ENCODE data around the gene SEC24A. TPM values are rescaled to one million over a fixed set of nuclear protein-coding genes. Genes with fewer than 3 reads are reported as not detected.
"Not testable (repeated sequence)": the region's sequence is repeated elsewhere in the genome, so short reads cannot be mapped to it uniquely, and the experiment has no call there.

Gene SEC24A
- total RNA-seq, 2 donors from 2014 or later: 28.2 to 32.9 TPM

DNA sequence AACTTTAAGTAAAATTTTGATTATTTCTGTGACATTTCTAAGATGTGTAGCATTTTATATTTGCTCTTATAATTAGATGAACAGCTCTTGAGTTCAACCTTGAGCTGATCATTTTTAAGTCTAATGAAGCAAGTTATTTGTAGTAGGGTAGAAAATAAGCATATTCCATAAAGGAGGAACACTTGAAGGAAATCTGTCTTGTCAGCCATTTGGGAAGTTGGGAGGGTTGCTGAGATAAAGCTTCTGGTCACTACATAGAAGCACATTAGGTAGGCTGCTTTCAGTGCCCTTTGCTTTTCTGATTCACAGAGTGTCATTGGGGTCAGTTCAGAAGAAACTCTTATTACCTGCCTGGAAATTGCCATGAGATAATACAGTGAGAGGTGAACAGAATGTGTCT, 44.1 kb downstream of the SEC24A start:
- H3K27me3 ChIP-seq (replicated peaks; ENCODE audit: insufficient read depth): no peaks in the 10 kb centered on the region
- no peak overlapping the region for H3K4me3 ChIP-seq
- H3K36me3 ChIP-seq: peaks cover 36% of the 10 kb centered on the region
- no peak overlapping the region for H3K27ac ChIP-seq
- no peaks in the 10 kb centered on the region for H3K4me1 ChIP-seq (ENCODE audit: control insufficient read depth in 1 of 2, low read depth in 2 of 2)
- ATAC-seq (ENCODE audit: insufficient number of reproducible peaks, low FRiP score, low read depth) (no peak), DNase-seq (ENCODE audit: low spot score) (no peak)
- H3K9me3 ChIP-seq: no peaks in the 10 kb centered on the region
- TF ChIP-seq, protein P1, sequence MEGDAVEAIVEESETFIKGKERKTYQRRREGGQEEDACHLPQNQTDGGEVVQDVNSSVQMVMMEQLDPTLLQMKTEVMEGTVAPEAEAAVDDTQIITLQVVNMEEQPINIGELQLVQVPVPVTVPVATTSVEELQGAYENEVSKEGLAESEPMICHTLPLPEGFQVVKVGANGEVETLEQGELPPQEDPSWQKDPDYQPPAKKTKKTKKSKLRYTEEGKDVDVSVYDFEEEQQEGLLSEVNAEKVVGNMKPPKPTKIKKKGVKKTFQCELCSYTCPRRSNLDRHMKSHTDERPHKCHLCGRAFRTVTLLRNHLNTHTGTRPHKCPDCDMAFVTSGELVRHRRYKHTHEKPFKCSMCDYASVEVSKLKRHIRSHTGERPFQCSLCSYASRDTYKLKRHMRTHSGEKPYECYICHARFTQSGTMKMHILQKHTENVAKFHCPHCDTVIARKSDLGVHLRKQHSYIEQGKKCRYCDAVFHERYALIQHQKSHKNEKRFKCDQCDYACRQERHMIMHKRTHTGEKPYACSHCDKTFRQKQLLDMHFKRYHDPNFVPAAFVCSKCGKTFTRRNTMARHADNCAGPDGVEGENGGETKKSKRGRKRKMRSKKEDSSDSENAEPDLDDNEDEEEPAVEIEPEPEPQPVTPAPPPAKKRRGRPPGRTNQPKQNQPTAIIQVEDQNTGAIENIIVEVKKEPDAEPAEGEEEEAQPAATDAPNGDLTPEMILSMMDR (IDR thresholded peaks at IDR 0.05): no peak

- ATAC-seq (ENCODE audit: insufficient number of reproducible peaks, low FRiP score, low read depth) (no peak), DNase-seq (ENCODE audit: low spot score) (no peak)
- Histone ChIP-seq H3K27ac (no peak overlapping the region), H3K4me1 (ENCODE audit: control insufficient read depth in 1 of 2, low read depth in 2 of 2) (no peaks in the 10 kb centered on the region), H3K36me3 (peaks cover 38% of the 10 kb centered on the region), H3K4me3 (no peak overlapping the region), H3K27me3 (replicated peaks; ENCODE audit: insufficient read depth) (no peaks in the 10 kb centered on the region), H3K9me3 (no peaks in the 10 kb centered on the region)
- TF ChIP-seq, protein P1 (IDR thresholded peaks at IDR 0.05): no peak
These were observed 59.7 kb downstream of the SEC24A start for GRCh38 chr5:134708301-134708700.

- no peaks in the 10 kb centered on the region for H3K9me3 ChIP-seq
These were observed 65.5 kb downstream of the SEC24A start for GRCh38 chr5:134714120-134714519.

DNA sequence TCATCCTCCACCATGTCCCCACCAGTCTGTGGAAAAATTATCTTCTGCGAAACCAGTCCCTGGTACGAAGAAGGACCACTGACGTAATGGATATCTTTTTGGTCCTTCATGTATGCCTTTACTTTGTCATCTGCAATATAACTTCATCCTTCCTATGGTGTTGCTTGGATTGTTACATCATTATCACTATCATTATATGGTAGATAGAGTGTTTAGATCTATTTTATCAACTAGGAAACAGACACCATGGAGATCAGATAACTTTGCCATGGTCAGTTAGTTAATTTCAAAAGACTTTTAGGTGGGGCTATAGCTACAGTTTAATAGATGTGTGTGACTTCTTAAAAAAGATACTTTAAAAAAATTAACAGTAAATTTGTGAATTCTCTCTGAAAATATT, 66.0 kb downstream of the SEC24A start:
- no peaks in the 10 kb centered on the region for H3K9me3 ChIP-seq
- ATAC-seq (ENCODE audit: insufficient number of reproducible peaks, low FRiP score, low read depth) (no peak), DNase-seq (ENCODE audit: low spot score) (no peak)
- no peaks in the 10 kb centered on the region for H3K4me1 ChIP-seq (ENCODE audit: control insufficient read depth in 1 of 2, low read depth in 2 of 2)
- peaks cover 25% of the 10 kb centered on the region for H3K36me3 ChIP-seq
- TF ChIP-seq, protein P1 (IDR thresholded peaks at IDR 0.05): no peak
- H3K27me3 ChIP-seq (replicated peaks; ENCODE audit: insufficient read depth): no peaks in the 10 kb centered on the region
- H3K27ac ChIP-seq: no peak overlapping the region
- no peak overlapping the region for H3K4me3 ChIP-seq

More at GRCh38 chr5:134714120-134714519, 65.5 kb downstream of the SEC24A start:
- H3K27me3 ChIP-seq (replicated peaks; ENCODE audit: insufficient read depth): no peaks in the 10 kb centered on the region
- no peak overlapping the region for H3K27ac ChIP-seq
- no peak overlapping the region for H3K4me3 ChIP-seq
- ATAC-seq (ENCODE audit: insufficient number of reproducible peaks, low FRiP score, low read depth) (no peak), DNase-seq (ENCODE audit: low spot score) (no peak)
- TF ChIP-seq, protein P1 (IDR thresholded peaks at IDR 0.05): no peak
- H3K4me1 ChIP-seq (ENCODE audit: control insufficient read depth in 1 of 2, low read depth in 2 of 2): no peaks in the 10 kb centered on the region
- H3K36me3 ChIP-seq: peaks cover 28% of the 10 kb centered on the region

- not testable (repeated sequence) for H3K4me3 ChIP-seq; H3K27ac ChIP-seq; H3K9me3 ChIP-seq; ATAC-seq (ENCODE audit: insufficient number of reproducible peaks, low FRiP score, low read depth); H3K4me1 ChIP-seq (ENCODE audit: control insufficient read depth in 1 of 2, low read depth in 2 of 2); H3K27me3 ChIP-seq (replicated peaks; ENCODE audit: insufficient read depth); DNase-seq (ENCODE audit: low spot score)
- H3K36me3 ChIP-seq: peaks cover 20% of the 10 kb centered on the region
These were observed 66.9 kb downstream of the SEC24A start for GRCh38 chr5:134715466-134715865.

DNA sequence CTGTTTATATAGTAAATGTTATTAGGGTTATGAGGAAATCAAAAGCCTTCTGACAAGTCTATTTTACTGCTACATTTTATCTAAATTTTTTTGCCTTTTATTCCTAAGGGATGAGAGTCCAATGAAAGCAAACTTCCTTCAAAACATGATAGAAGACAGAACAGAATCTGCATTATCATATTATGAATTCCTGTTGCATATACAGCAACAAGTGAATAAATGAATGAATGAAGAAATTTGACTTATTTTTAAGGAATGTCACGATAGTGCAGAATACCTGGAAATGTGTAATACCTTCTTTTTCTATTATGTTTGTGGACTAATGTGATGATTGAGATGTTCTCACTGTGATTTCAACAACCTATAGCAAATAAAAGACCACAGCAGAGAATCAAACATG, 76.3 kb downstream of the SEC24A start:
- Histone ChIP-seq H3K4me1 (ENCODE audit: control insufficient read depth in 1 of 2, low read depth in 2 of 2) (no peaks in the 10 kb centered on the region), H3K9me3 (no peaks in the 10 kb centered on the region), H3K27me3 (replicated peaks; ENCODE audit: insufficient read depth) (no peaks in the 10 kb centered on the region), H3K27ac (no peak overlapping the region), H3K36me3 (peaks cover 29% of the 10 kb centered on the region), H3K4me3 (no peak overlapping the region)
- DNase-seq (ENCODE audit: low spot score) (no peak), ATAC-seq (ENCODE audit: insufficient number of reproducible peaks, low FRiP score, low read depth) (no peak)
- TF ChIP-seq, protein P1 (IDR thresholded peaks at IDR 0.05): no peak
